ENCODE results near the gene SRGAP2C.
"Not testable (repeated sequence)": the region's sequence is repeated elsewhere in the genome, so short reads cannot be mapped to it uniquely, and the experiment has no call there.

DNA sequence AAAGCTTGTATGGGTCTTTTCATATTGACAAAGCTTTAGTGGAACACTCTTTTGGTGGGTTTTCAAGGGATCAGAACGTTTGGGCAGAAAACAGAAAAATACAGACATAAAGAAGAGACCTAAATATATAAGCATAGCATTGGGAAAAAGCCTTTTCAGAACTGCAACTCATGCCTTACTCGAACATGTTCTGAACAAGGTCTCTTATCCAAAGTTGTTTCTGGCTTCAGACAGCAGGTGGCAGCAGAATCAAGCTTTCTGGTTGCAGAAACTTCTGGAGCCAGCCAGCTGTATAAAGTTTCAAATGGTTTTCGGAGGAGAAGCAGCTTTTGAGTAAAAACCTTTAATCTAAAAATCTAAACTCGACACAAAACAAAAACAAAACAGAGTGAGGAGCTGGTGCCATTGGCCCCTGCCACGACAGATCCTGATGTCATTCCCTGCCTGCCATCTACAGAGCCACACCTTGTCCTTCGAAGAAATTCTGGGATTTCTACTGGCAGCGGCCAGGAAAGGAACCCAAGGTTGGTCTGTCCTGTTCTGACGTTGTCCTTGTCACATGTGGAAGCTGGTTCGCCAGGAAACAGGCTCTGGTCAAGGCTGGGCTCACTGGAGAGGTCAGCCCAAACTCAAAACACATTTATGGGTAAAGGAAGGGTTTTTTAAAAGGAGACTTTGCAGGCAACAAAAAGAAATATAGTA is 36.1 kb upstream of the SRGAP2C start:
- not testable (repeated sequence) for TF ChIP-seq POLR2A (IDR thresholded peaks at IDR 0.05)
- TF ChIP-seq, protein P1, sequence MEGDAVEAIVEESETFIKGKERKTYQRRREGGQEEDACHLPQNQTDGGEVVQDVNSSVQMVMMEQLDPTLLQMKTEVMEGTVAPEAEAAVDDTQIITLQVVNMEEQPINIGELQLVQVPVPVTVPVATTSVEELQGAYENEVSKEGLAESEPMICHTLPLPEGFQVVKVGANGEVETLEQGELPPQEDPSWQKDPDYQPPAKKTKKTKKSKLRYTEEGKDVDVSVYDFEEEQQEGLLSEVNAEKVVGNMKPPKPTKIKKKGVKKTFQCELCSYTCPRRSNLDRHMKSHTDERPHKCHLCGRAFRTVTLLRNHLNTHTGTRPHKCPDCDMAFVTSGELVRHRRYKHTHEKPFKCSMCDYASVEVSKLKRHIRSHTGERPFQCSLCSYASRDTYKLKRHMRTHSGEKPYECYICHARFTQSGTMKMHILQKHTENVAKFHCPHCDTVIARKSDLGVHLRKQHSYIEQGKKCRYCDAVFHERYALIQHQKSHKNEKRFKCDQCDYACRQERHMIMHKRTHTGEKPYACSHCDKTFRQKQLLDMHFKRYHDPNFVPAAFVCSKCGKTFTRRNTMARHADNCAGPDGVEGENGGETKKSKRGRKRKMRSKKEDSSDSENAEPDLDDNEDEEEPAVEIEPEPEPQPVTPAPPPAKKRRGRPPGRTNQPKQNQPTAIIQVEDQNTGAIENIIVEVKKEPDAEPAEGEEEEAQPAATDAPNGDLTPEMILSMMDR (IDR thresholded peaks at IDR 0.05): peak in 2 of 4 donors; percentile 14 to 24

All from right lobe of liver (tissue), 4 donors.